K562 (cell line): Measurements from ENCODE around the gene MINPP1. TPM values are rescaled to one million over a fixed set of nuclear protein-coding genes. Genes with fewer than 3 reads are reported as not detected.
A peak's percentile ranks its signal among the peaks of the same experiment; 100 is the strongest.

ENCODE experiments used
- FOSL1 ChIP-seq: fragments of 200-800 bp; sonication (Bioruptor generic); conservative IDR thresholded peaks from 2 replicates; pipeline ENCODE4 v1.6.1; 2016; ENCODE audit warnings: missing genetic modification characterization, missing compliant biosample characterization
- KLF6 ChIP-seq: fragments of 250-450 bp; sonication (Bioruptor Pico); IDR thresholded peaks from 2 replicates; pipeline ENCODE4 v1.4.0; 2020; ENCODE audit warnings: mild to moderate bottlenecking, moderate library complexity, borderline replicate concordance
- MTA1 ChIP-seq: fragments of 450-650 bp; IDR thresholded peaks from 2 replicates; pipeline ENCODE4 v1.6.1; 2017; ENCODE audit warnings: borderline replicate concordance
- NBN ChIP-seq: fragments of 450-650 bp; IDR thresholded peaks from 2 replicates; pipeline ENCODE4 v1.6.1; 2016; ENCODE audit warnings: low read depth, mild to moderate bottlenecking
- NCOA2 ChIP-seq, 2 experiments: fragments of 450-650 bp; IDR thresholded peaks; 2 replicates each; pipeline ENCODE4 v1.6.1; 2018; ENCODE audit warnings: mild to moderate bottlenecking in 2 of 2, moderate library complexity in 1 of 2; ENCODE audit not compliant: partially characterized antibody in 2 of 2
- NFIX ChIP-seq: fragments of 250-450 bp; sonication (Bioruptor Pico); IDR thresholded peaks from 2 replicates; pipeline ENCODE4 v1.4.0; 2020; ENCODE audit warnings: low read depth, mild to moderate bottlenecking, moderate library complexity
- RUNX1 ChIP-seq: sonication (generic); IDR thresholded peaks from 2 replicates; pipeline ENCODE4 v1.6.1; 2016; ENCODE audit warnings: antibody characterized with exemption, low read depth
- TEAD1 ChIP-seq, 2 experiments: fragments of 450-650 bp in 1 of 2; sonication (generic) in 1 of 2; formaldehyde crosslinking; IDR thresholded peaks; 2 replicates each; pipeline versions ENCODE4 v1.4.0 to v1.8.0; 2020 to 2022; ENCODE audit warnings: mild to moderate bottlenecking in 2 of 2, missing genetic modification reagents in 1 of 2
- ZEB2 ChIP-seq: fragments of 450-650 bp; IDR thresholded peaks from 2 replicates; pipeline ENCODE4 v1.6.1; 2016
- polyA plus RNA-seq, 8 experiments: library from polyadenylated mRNA; depleted of rRNA in 4 of 8; stranded (reverse) in 5 of 8; unstranded in 3 of 8; fragments of >200 nt; fragmentation: Nextera tagmentation in 2 of 8; fragmentation: Illumina TruSeq in 1 of 8; extraction: Ambion mirVana in 2 of 8; extraction: Trizol in 1 of 8; gene quantifications; 2 replicates each; pipeline versions ENCODE4 v1.2.1 to v1.2.3, GENCODE V29; 2011 to 2014; ENCODE audit warnings: inconsistent platforms in 1 of 8, missing spikeins in 1 of 8
- total RNA-seq, 7 experiments: library from RNA; depleted of rRNA in 6 of 7; stranded (reverse); fragments of >200 nt in 6 of 7; fragmentation: Illumina TruSeq in 2 of 7; extraction: Trizol in 2 of 7; gene quantifications; 2 replicates each; pipeline versions ENCODE4 v1.2.1 to v1.2.3, GENCODE V29; 2011 to 2021; ENCODE audit warnings: low replicate concordance in 1 of 7
- TF ChIP-seq, protein P1 (sequence below): fragments of 450-650 bp; IDR thresholded peaks from 2 replicates; pipeline ENCODE4 v1.6.1; 2014; ENCODE audit warnings: low read depth, mild to moderate bottlenecking, moderate library complexity, borderline replicate concordance

Gene MINPP1
- total and polyA plus RNA-seq, 9 of the 15 experiments (the other 6 are each of a cell fraction or from before 2014, with no cell fraction given), result 11.5 to 44.5 (median 27.1) TPM

DNA sequence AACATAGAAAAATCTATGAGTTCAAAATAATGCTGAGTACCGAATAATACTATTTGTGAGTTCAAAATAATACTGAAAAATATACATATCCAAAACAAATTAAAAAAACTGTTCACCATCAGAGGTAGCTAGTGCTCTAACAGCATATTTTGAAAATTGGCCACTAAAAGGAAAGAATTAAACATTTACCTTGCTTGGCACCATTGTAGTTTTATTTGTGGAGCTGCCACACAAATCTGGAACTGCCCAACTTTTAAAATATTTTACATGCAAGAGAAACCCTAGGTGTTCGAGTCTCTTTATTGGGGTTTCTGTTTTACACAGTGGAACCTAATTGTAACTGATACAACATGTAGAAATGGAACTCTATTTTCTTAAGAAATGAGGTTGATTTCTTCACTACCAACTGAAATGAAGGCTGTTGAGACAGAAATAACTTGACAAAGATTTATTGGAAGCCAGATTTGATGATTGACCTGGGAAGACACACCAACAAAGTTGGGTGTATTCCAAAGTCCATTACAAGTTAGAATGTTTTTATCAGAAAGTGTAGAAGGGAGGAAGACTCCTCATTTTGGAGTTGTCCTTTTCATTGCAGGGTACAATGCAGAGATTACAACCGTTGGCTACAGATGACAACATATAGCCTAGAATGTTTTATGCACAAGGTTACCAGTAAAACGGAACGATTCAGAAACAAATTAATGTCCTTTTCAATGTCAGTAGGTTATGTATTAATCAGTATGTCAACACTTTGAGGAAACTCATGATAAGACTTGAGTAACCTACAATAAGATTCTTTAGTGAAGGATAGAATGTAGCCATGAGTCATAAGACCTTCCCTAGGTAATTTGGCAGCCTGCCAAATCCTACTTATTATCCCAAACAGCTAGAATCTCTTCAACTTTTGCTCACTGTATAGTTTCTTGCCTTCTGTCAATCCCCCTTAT, 81.1 kb downstream of the MINPP1 start (continued):
- TF ChIP-seq, protein P1, sequence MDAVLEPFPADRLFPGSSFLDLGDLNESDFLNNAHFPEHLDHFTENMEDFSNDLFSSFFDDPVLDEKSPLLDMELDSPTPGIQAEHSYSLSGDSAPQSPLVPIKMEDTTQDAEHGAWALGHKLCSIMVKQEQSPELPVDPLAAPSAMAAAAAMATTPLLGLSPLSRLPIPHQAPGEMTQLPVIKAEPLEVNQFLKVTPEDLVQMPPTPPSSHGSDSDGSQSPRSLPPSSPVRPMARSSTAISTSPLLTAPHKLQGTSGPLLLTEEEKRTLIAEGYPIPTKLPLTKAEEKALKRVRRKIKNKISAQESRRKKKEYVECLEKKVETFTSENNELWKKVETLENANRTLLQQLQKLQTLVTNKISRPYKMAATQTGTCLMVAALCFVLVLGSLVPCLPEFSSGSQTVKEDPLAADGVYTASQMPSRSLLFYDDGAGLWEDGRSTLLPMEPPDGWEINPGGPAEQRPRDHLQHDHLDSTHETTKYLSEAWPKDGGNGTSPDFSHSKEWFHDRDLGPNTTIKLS, result no peak
- TF ChIP-seq TEAD1 (CRISPR knock-in tag; IDR thresholded peaks at IDR 0.05) (peak in 1 of 2 experiments; percentile 6; a peak in 1 of 4 replicates), FOSL1 (tag) (peak; percentile 60), KLF6 (CRISPR knock-in tag) (no peak), MTA1 (no peak), ZEB2 (peak; percentile 51; the same call in 1 of the 2 replicates), NBN (no peak), NCOA2 (IDR thresholded peaks at IDR 0.05; ENCODE audit: partially characterized antibody in 2 of 2) (peak in 1 of 2 experiments; percentile 13), RUNX1 (no peak), NFIX (peak; percentile 100)
